Measurements from ENCODE around the gene HTT.
"Not testable (repeated sequence)": the region's sequence is repeated elsewhere in the genome, so short reads cannot be mapped to it uniquely, and the experiment has no call there.

The HTT gene

DNA sequence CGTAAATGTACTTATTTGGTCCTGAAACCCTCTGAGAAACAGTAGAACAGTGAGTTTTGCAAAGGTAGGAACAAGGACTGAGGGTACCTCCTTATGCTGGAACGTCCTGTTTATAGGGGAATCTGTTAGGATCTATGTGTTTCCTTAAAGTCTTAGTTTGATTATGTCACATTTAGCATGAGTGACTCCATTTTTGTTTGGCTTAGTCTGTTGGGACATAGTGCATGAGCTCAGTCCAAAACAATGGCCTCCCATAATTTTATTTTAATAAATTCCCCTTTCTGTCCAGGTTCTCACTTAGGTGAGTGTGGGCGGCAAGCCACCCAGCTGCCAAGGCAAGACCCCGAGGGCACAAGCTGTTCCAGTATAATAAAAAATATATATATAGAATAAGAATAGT lies 27.9 kb upstream of the HTT start:
- DNase-seq, result no peak

DNA sequence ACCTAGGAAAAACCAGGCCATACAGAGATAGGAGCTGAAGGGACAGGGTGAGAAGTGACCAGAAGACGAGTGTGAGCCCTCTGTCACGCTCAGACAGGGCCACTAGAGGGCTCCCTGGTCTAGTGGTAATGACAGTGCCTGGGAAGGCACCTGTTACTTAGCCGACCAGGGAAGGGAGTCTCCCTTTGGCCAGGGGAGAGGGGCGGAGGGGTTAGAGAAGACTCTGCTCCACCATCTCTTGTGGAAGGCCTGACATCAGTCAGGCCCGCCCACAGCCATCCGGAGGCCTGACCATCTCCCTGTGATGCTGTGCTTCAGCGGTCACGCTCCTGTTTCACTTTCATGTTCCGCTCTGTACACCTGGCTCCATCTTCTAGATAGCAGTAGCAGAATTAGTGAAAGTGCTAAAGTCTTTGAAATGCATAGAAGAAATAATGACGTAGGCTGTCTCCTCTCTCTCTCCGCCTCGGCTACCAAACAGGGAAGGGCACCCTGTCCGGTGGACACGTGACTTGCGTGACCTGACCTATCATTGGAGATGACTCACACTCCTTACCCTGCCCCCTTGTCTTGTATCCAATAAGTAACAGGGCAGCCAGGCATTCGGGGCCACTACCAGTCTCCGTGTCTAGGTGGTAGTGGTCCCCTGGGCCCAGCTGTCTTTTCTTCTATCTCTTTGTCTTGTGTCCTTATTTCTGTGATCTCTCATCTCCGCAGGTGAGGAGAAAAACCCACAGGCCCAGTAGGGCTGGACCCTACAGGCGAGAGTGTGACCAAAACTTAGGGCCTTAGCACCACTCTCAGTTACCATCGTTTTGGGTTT lies 26.8 kb upstream of the HTT start:
- no peak for DNase-seq

DNA sequence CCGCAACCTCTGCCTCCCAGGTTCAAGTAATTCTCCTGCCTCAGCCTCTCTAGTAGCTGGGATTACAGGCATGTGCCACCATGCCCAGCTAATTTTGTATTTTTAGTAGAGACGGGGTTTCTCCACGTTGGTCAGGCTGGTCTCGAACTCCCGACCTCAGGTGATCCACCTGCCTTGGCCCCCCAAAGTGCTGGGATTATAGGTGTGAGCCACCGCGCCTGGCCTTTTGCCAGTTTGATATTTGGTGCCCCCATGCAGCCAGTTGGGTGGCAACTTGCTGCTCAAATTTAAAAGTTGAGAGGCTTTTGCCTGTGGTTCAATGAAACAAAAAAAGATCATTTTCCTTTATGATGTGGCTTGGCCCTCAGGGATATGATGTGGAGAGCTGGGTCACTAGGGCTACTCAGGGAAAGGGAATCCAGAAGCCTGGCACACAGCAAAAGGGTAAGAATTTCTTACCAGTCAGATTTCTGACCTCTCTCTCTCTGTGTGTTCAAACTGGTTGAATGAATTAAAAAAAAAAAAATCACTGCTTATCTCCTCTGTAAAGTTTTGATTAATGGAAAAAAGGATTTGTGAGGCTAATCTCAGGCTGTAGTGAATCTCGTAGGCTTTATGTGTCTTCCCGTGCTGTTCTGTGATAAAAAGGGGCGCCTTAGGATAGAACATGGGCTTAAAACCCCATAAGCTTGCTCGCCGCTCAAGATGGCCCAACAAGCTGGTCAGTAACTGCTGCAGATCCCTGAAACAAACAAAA lies 23.2 kb upstream of the HTT start:
- not testable (repeated sequence) for DNase-seq

DNA sequence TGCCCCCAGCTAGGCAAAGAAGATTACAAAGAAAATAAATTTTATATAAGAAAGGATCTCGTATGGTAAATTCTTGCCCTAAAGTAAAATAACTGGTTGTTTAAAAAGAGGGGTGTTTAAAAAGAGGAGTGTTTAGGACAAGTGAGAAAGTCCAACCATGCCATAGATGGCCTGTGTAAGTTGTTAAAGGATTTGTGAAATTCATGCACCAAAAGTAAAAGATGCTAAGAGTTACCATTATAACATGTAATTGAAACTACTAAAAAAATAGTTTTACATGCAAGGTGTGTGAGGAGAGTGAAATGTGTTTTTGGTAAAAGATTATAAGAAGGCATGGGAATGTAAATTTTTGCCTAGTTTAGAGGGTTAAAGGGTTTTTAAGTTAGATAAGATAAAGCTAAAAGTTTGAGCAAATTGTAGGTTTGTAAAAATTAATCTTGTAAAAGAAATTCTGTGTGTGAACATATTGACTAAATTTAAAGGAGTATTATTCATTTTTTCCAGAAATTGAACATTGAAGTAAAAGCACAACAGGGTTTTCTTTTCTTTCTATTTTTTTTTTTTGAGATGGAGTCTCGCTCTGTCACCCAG lies 20.2 kb upstream of the HTT start:
- no peak for DNase-seq

DNA sequence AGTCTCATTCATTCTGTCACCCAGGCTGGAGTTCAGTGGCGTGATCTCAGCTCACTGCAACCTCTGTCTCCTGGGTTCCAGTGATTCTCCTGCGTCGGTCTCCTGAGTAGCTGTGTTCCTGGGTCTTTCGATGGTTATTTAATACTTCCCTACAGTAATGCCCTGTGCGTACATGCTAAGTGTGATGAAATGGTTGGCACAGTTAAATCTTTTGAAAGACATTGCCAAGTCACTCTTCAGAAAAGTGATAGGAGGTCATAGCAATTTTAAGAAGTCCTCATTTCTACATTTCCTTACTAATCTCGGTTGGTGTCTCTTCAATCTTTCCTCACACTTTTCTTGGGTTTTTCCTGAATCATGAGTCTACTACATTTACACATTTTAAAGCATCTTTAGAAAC lies 14.5 kb upstream of the HTT start:
- DNase-seq, result no peak

DNA sequence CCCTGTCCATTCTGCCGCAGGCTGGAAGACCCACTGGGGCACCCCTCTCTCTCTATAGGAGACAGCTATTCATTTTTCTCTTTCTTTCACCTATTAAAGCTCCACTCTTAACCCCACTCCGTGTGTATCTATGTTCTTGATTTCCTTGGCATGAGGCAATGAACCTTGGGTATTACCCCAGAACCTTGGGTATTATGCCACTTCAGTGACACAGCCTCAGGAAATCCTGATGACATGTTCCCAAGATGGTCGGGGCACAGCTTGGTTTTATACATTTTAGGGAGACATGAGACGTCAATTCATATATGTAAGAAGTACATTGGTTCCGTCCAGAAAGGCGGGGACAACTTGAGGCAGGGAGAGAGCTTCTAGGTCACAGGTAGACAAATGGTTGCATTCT lies 13.5 kb upstream of the HTT start:
- DNase-seq, result no peak

DNA sequence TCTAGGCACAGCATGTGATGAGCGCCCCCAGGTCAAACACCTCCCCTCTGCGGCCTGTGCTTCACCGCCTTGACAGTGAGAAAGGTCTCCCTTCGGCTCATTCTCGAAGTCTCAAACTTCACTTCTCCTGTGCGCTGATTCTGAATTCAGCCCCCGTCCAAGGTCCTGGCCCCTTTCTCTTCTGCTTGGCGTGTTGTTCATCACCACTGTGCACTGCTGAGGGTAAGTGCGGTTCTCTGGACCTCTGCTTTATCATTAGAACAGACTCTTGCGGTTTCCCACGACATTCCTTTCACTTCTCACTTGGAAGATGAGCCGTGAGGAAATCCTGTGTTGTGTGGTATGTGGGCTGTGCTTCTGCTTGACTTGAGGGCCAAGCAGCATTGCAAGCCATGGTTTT lies 12.0 kb upstream of the HTT start:
- no peak for DNase-seq

DNA sequence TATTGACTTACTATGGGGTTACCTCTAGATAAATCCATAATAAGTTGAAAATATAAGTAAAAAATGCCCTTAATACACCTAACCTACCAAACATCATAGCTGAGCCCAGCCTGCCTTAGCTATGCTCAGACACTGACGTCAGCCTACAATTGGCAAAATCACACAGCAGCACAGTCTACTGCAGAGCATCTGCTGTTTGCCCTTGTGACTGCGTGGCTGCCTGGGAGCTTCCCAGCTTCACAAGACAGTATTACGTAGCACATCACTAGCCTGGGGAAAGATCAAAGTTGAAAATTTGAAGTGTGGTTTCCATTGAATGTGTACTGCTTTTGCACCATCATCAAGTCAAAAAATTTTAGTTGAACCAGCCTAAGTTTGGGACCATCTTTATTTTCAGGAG lies 8.9 kb upstream of the HTT start:
- no peak for DNase-seq

DNA sequence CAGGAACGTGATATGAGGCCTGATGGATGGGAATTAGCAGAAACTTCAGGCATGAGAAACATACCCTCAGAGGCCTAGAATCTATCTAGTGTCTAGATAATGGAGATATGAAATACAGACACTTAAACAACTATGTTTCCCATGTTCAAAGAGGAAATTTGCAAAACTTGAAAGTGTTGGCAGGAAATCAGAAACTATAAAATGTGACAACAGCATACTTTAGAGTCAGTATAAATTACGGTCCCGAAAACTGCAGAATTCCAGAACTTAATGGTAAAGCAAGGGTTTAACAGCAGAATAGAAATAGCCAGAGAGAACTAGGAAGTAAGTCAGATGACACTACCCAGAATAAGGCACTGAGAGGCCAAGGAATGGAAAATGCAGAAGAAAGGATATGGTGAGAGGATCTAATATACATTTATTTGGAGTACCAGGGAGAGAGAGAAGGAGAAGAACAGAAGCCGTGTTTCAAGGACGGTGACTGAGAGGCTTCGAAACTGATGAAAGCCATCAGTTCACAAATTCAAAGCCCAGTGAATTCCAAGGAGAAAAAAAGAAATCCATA lies 7.6 kb upstream of the HTT start:
- DNase-seq, result no peak

DNA sequence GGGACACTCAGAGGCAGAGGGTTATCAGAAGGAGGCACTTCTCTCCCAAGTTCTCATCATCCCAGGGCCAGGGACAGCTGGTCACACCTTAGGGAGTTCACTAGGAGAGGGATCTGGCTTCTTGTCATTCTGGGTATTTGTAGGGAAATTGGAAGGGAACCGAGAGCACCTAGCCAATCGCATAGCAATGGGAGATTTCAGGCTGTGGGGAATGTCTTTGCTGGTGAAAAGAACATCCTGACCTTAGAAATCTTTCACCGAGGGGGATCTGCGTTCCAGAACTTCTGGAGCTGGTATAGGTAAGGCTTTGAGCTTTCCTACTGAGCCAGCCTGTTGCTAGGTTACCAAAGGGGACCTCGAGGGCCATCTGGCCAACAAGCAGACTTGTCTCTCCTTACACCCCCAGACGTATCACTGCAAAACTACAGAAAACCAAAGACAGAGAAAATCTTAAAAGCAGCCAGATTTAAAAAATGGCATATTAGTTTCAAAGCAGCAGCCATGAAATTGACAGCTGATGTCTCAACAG lies 6.9 kb upstream of the HTT start:
- DNase-seq, result no peak

DNA sequence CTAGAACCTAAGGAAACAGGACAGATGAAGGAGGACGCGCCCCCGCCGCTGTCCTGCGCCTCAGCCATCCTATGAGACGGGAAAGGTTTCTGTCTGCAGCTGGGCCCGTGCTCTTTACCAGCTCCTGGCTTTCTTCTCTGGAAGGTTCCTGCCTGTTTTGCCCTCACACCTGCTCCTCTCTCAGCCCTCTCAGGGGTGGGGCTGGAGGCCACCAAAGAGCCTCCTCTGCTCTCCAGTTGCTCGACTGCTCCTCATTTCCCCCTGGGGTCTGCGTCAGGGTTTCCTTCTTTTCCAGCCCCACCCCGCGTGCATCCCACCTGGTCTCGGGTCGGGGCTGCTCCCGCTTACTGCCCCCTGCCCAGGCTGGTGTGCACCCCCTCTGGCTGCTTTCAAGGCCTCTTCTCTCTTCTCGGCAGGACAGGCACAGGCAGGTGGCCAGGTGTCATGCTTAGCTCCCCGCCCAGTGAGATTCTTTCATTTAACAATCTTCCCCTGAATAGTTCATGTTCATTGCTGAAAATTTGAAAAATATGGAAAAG lies 4.8 kb upstream of the HTT start:
- no peak for DNase-seq

DNA sequence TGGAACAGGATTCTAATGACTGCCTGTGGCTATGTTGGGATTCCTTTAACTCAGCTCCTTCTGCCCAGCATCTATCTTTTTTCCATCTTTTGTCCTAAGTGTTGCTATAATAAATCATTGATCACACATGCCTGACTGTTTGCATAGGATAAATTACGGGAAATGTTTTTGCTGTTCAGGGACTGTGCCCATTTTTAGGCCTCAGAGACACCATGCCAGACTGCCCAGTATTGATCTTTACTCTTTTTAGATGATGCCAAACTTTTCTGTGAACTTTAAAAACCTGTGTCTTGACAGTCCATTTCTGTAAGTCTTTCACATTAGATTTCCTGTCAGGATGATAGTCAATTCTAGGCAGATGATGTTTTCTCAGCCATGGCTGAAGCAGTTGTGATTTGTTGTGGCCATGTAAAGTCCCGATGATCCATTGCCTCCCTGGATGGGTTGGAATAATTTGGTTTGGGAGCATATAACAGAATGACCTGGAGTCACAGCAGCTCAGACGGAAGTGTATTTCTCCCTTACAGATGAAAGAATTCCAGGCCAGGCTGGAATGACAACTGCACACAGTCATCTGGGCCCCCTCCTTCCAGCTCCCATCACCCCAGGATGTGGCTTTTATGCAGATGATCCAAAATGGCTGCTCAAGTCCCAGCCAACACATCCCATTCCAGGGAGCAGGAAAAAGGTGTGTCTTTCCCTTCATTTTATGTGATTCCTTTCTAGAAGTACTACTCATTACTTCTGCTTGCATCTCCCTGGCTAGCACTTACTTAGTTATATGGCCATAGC lies 3.6 kb upstream of the HTT start:
- DNase-seq, result no peak

DNA sequence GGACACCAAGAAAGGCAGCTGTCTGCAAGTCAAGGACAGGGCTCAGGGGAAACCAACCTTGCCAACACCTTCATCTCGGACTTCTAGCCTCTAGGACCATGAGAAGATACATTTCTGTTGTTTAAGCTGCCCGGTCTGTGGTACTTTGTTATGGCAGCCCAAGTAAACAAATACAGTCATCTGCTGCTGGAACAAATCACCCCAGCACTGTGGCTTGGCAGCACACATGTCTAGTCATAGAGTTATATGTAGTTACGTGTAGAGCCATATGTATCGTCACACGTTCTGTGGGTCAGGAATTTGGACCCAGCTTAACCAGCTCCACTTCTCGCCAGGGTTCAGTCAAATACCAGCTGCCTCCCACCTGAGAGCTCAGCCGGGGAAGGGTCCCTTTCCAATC lies 2.7 kb upstream of the HTT start:
- DNase-seq, result no peak

DNA sequence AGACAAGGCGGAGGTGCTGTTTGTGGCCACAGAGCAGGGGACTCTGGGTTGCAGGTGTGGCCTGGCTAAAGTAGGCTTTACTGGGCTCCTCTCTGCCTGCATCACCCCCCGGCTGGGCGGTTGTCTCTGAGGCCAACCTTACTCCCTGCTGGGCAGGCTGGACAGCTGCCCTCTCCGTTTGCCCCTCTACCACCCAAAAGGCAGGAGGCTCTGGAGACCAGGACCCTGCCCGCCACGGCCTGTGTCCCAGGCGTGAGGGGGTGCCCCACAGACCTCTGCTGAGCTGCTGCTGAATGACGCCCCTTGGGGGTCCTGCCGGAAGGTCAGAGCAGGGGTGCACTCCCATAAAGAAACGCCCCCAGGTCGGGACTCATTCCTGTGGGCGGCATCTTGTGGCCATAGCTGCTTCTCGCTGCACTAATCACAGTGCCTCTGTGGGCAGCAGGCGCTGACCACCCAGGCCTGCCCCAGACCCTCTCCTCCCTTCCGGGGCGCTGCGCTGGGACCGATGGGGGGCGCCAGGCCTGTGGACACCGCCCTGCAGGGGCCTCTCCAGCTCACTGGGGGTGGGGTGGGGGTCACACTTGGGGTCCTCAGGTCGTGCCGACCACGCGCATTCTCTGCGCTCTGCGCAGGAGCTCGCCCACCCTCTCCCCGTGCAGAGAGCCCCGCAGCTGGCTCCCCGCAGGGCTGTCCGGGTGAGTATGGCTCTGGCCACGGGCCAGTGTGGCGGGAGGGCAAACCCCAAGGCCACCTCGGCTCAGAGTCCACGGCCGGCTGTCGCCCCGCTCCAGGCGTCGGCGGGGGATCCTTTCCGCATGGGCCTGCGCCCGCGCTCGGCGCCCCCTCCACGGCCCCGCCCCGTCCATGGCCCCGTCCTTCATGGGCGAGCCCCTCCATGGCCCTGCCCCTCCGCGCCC lies 1.1 kb upstream of the HTT start:
- no peak for DNase-seq

DNA sequence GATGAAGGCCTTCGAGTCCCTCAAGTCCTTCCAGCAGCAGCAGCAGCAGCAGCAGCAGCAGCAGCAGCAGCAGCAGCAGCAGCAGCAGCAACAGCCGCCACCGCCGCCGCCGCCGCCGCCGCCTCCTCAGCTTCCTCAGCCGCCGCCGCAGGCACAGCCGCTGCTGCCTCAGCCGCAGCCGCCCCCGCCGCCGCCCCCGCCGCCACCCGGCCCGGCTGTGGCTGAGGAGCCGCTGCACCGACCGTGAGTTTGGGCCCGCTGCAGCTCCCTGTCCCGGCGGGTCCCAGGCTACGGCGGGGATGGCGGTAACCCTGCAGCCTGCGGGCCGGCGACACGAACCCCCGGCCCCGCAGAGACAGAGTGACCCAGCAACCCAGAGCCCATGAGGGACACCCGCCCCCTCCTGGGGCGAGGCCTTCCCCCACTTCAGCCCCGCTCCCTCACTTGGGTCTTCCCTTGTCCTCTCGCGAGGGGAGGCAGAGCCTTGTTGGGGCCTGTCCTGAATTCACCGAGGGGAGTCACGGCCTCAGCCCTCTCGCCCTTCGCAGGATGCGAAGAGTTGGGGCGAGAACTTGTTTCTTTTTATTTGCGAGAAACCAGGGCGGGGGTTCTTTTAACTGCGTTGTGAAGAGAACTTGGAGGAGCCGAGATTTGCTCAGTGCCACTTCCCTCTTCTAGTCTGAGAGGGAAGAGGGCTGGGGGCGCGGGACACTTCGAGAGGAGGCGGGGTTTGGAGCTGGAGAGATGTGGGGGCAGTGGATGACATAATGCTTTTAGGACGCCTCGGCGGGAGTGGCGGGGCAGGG lies 568 bp downstream of the HTT start:
- peak; percentile 49 for DNase-seq

DNA sequence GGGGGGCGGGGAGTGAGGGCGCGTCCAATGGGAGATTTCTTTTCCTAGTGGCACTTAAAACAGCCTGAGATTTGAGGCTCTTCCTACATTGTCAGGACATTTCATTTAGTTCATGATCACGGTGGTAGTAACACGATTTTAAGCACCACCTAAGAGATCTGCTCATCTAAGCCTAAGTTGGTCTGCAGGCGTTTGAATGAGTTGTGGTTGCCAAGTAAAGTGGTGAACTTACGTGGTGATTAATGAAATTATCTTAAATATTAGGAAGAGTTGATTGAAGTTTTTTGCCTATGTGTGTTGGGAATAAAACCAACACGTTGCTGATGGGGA lies 1.1 kb downstream of the HTT start:
- DNase-seq, result no peak

DNA sequence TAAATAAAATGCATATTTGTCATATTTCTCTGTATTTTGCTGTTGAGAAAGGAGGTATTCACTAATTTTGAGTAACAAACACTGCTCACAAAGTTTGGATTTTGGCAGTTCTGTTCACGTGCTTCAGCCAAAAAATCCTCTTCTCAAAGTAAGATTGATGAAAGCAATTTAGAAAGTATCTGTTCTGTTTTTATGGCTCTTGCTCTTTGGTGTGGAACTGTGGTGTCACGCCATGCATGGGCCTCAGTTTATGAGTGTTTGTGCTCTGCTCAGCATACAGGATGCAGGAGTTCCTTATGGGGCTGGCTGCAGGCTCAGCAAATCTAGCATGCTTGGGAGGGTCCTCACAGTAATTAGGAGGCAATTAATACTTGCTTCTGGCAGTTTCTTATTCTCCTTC lies 3.3 kb downstream of the HTT start:
- no peak for DNase-seq

DNA sequence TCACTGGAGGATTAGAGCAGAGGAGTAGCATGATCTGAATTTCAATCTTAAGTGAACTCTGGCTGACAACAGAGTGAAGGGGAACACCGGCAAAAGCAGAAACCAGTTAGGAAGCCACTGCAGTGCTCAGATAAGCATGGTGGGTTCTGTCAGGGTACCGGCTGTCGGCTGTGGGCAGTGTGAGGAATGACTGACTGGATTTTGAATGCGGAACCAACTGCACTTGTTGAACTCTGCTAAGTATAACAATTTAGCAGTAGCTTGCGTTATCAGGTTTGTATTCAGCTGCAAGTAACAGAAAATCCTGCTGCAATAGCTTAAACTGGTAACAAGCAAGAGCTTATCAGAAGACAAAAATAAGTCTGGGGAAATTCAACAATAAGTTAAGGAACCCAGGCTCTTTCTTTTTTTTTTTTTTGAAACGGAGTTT lies 5.2 kb downstream of the HTT start:
- DNase-seq, result no peak

DNA sequence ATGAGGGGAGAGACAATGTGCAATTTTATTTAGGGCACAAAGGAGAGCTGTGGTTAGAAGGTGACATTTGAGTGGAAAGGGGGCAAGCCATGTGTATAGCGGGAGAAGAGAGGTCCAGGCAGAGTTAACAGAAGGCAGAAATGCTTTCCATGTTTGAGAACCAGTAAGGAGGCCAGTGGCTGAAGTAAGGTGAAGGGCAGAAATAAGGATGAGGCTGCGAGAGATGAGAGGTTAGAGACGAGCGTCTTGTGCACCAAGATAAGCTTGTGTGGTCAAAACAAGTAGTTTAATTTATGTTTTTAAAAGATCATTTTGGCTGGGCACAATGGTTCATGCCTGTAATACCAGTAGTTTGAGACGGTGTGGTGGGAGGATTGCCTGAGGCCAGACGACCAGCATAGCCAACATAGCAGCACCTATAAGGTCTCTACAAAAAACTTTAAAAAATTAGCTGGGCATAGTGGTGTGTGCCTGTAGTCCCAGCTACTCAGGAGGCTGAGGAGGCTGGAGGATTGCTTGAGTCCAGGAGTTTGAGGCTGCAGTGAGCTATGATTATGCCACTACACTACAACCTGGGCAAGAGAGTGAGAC lies 8.5 kb downstream of the HTT start:
- DNase-seq, result no peak

DNA sequence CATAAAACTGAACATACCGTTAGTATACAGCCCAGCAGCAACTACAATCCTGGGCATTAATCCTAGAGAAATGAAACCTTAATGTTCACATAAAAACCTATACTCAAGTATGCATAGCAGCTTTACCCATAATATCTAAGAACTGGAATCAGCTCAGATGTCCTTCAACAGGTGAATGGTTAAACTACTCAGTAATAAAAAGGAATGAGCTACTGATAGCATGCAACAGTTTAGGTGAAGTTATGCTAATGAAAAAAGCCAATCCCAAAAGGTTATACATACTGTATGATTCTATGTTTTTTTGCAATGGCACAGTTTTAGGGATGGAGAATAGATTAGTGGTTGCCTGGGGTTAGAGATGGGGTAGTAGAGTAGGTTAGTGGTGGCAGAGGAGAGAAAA lies 9.3 kb downstream of the HTT start:
- no peak for DNase-seq
